ENCODE measurements around the gene BROX.
A peak's percentile ranks its signal among the peaks of the same experiment; 100 is the strongest.
"Not testable (repeated sequence)": the region's sequence is repeated elsewhere in the genome, so short reads cannot be mapped to it uniquely, and the experiment has no call there.

BROX gene

GRCh38 chr1:222750651-222751050 is 38.3 kb downstream of the BROX start:
- peaks cover 35% of the 10 kb centered on the region for H3K4me1 Mint-ChIP-seq
- no peaks in the 10 kb centered on the region for H3K27me3 Mint-ChIP-seq
- peak overlapping the region; percentile 81 for H3K27ac Mint-ChIP-seq
- H3K36me3 Mint-ChIP-seq = peaks cover 17% of the 10 kb centered on the region
- peak; percentile 82 for ATAC-seq
- no peak overlapping the region for H3K4me3 Mint-ChIP-seq
- no peaks in the 10 kb centered on the region for H3K9me3 Mint-ChIP-seq

- peaks cover 17% of the 10 kb centered on the region for H3K36me3 Mint-ChIP-seq
- no peaks in the 10 kb centered on the region for H3K27me3 Mint-ChIP-seq
- H3K9me3 Mint-ChIP-seq = no peaks in the 10 kb centered on the region
- H3K4me1 Mint-ChIP-seq = peaks cover 40% of the 10 kb centered on the region
- H3K4me3 Mint-ChIP-seq = peak overlapping the region; percentile 18
- ATAC-seq = no peak
- H3K27ac Mint-ChIP-seq = peak overlapping the region; percentile 81
These were observed 38.9 kb downstream of the BROX start for GRCh38 chr1:222751255-222751654.

- Mint-ChIP-seq H3K4me1 (peaks cover 36% of the 10 kb centered on the region), H3K4me3 (no peak overlapping the region), H3K9me3 (no peaks in the 10 kb centered on the region), H3K36me3 (peaks cover 5% of the 10 kb centered on the region), H3K27ac (no peak overlapping the region), H3K27me3 (no peaks in the 10 kb centered on the region)
- ATAC-seq = no peak
These were observed 42.2 kb downstream of the BROX start for GRCh38 chr1:222754366-222755139.

GRCh38 chr1:222757646-222758268 is 45.4 kb downstream of the BROX start:
- ATAC-seq = no peak
- Mint-ChIP-seq H3K4me3 (no peak overlapping the region), H3K27me3 (no peaks in the 10 kb centered on the region), H3K27ac (no peak overlapping the region), H3K36me3 (peaks cover 16% of the 10 kb centered on the region), H3K9me3 (no peaks in the 10 kb centered on the region), H3K4me1 (peaks cover 13% of the 10 kb centered on the region)

- no peak overlapping the region for H3K27ac Mint-ChIP-seq
- no peaks in the 10 kb centered on the region for H3K27me3 Mint-ChIP-seq
- H3K9me3 Mint-ChIP-seq = peaks cover 3% of the 10 kb centered on the region
- H3K4me1 Mint-ChIP-seq = peaks cover 9% of the 10 kb centered on the region
- ATAC-seq = no peak
- H3K4me3 Mint-ChIP-seq = no peak overlapping the region
- H3K36me3 Mint-ChIP-seq = peaks cover 26% of the 10 kb centered on the region
These were observed 47.2 kb downstream of the BROX start for GRCh38 chr1:222759451-222760035.

GRCh38 chr1:222761083-222761482 is 48.7 kb downstream of the BROX start:
- Mint-ChIP-seq H3K4me3 (no peak overlapping the region), H3K9me3 (peaks cover 3% of the 10 kb centered on the region), H3K4me1 (peaks cover 5% of the 10 kb centered on the region), H3K27me3 (no peaks in the 10 kb centered on the region), H3K27ac (no peak overlapping the region), H3K36me3 (peaks cover 26% of the 10 kb centered on the region)
- ATAC-seq = no peak

GRCh38 chr1:222762178-222762577 is 49.8 kb downstream of the BROX start:
- H3K9me3 Mint-ChIP-seq, ATAC-seq, H3K27me3 Mint-ChIP-seq, H3K4me3 Mint-ChIP-seq, H3K27ac Mint-ChIP-seq, H3K4me1 Mint-ChIP-seq: not testable (repeated sequence)
- peaks cover 22% of the 10 kb centered on the region for H3K36me3 Mint-ChIP-seq

GRCh38 chr1:222767152-222767571 is 54.8 kb downstream of the BROX start:
- H3K4me3 Mint-ChIP-seq = no peak overlapping the region
- no peaks in the 10 kb centered on the region for H3K27me3 Mint-ChIP-seq
- peak overlapping the region; percentile 70 for H3K27ac Mint-ChIP-seq
- peak; percentile 60 for ATAC-seq
- H3K36me3 Mint-ChIP-seq = peaks cover 19% of the 10 kb centered on the region
- H3K4me1 Mint-ChIP-seq = peaks cover 29% of the 10 kb centered on the region
- peaks cover 14% of the 10 kb centered on the region for H3K9me3 Mint-ChIP-seq

GRCh38 chr1:222768592-222768991 is 56.2 kb downstream of the BROX start:
- Mint-ChIP-seq H3K9me3 (peaks cover 14% of the 10 kb centered on the region), H3K36me3 (peaks cover 18% of the 10 kb centered on the region), H3K4me3 (no peak overlapping the region)

GRCh38 chr1:222769181-222769580 is 56.8 kb downstream of the BROX start:
- Mint-ChIP-seq H3K27ac (no peak overlapping the region), H3K4me1 (peaks cover 45% of the 10 kb centered on the region), H3K27me3 (no peaks in the 10 kb centered on the region), H3K4me3 (no peak overlapping the region), H3K36me3 (peaks cover 12% of the 10 kb centered on the region), H3K9me3 (peaks cover 14% of the 10 kb centered on the region)
- no peak for ATAC-seq

More at GRCh38 chr1:222768592-222768991, 56.2 kb downstream of the BROX start:
- Mint-ChIP-seq H3K4me1 (peaks cover 43% of the 10 kb centered on the region), H3K27me3 (no peaks in the 10 kb centered on the region), H3K27ac (no peak overlapping the region)
- ATAC-seq = no peak

GRCh38 chr1:222769971-222770620 is 57.7 kb downstream of the BROX start:
- Mint-ChIP-seq H3K36me3 (peaks cover 8% of the 10 kb centered on the region), H3K4me3 (no peak overlapping the region), H3K4me1 (peaks cover 52% of the 10 kb centered on the region), H3K27ac (peak overlapping the region; percentile 97), H3K27me3 (no peaks in the 10 kb centered on the region), H3K9me3 (peaks cover 16% of the 10 kb centered on the region)
- no peak for ATAC-seq

- Mint-ChIP-seq H3K4me1 (peaks cover 38% of the 10 kb centered on the region), H3K4me3 (peak overlapping the region; percentile 63), H3K9me3 (peaks cover 16% of the 10 kb centered on the region), H3K36me3 (peaks cover 8% of the 10 kb centered on the region), H3K27me3 (no peaks in the 10 kb centered on the region), H3K27ac (peak overlapping the region; percentile 97)
- ATAC-seq = peak; percentile 94
These were observed 60.6 kb downstream of the BROX start for GRCh38 chr1:222772996-222773379.

- Mint-ChIP-seq H3K9me3 (peaks cover 5% of the 10 kb centered on the region), H3K4me1 (peaks cover 20% of the 10 kb centered on the region)
- ATAC-seq = no peak
These were observed 65.1 kb downstream of the BROX start for GRCh38 chr1:222777463-222777862.

GRCh38 chr1:222777977-222778376 is 65.6 kb downstream of the BROX start:
- Mint-ChIP-seq H3K27me3 (no peaks in the 10 kb centered on the region), H3K27ac (no peak overlapping the region), H3K36me3 (peaks cover 5% of the 10 kb centered on the region), H3K4me1 (peaks cover 15% of the 10 kb centered on the region), H3K4me3 (no peak overlapping the region), H3K9me3 (peaks cover 5% of the 10 kb centered on the region)
- no peak for ATAC-seq

More at GRCh38 chr1:222777463-222777862, 65.1 kb downstream of the BROX start:
- no peak overlapping the region for H3K27ac Mint-ChIP-seq
- H3K36me3 Mint-ChIP-seq = peaks cover 5% of the 10 kb centered on the region
- no peaks in the 10 kb centered on the region for H3K27me3 Mint-ChIP-seq
- H3K4me3 Mint-ChIP-seq = no peak overlapping the region

- no peaks in the 10 kb centered on the region for H3K9me3 Mint-ChIP-seq
- no peak overlapping the region for H3K4me3 Mint-ChIP-seq
- no peak overlapping the region for H3K27ac Mint-ChIP-seq
- no peaks in the 10 kb centered on the region for H3K27me3 Mint-ChIP-seq
- H3K36me3 Mint-ChIP-seq = peaks cover 5% of the 10 kb centered on the region
- no peak for ATAC-seq
- H3K4me1 Mint-ChIP-seq = peaks cover 11% of the 10 kb centered on the region
These were observed 68.9 kb downstream of the BROX start for GRCh38 chr1:222781251-222781650.

All from stimulated activated memory B cell treated with anti-CD40 and anti-IgM and Interleukin-4, amounts not matched to agents 10 μg/mL and 1 μg/mL and 100 μg/mL, for 72 hours (primary cell).